GM18909 (cell line): ENCODE results near the gene GIGYF2.

Source experiments
- ATAC-seq: cut with Tn5 transposase; IDR thresholded peaks from one replicate; pipeline ENCODE4 v1.9.1; 2021; ENCODE audit warnings: mild to moderate bottlenecking; ENCODE audit not compliant: unreplicated experiment, poor library complexity

GIGYF2 gene

GRCh38 chr2:232875256-232876121 is 178.4 kb downstream of the GIGYF2 start:
- no peak for ATAC-seq

- peak; percentile 37 for ATAC-seq
Measured at GRCh38 chr2:232876161-232876977, 179.2 kb downstream of the GIGYF2 start.

- ATAC-seq, result no peak
Measured at GRCh38 chr2:232876978-232877441, 179.9 kb downstream of the GIGYF2 start.

DNA sequence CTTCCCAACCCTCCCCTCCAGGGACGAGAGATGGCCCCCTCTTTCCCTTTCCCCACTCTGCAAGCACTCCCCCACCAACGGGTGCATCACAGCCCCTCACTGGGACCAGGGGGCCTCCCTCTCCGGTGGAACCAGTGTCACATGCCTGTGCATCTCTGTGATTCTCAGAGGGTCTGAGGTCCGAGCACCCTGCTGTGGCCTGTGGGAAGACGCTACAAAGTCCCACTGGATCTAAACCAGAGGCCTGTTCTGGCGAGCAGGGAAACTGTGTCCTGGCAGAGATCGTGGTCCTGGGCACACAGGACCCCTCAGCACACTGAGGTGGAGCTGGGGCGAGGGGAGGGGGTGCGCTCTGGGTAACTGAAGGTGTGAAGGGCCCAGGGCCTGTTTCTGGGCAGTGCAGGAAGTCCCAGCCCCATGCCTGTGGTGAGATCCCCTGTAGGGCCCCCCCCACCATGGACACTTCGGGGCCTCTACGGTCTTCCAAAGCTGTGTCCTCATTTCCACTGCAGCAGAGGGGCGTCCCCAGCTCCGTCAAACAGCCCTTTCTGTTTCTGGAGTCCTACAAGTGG is 180.9 kb downstream of the GIGYF2 start:
- ATAC-seq, result no peak

GRCh38 chr2:232878855-232879617 is 181.9 kb downstream of the GIGYF2 start:
- ATAC-seq, result no peak

- ATAC-seq, result no peak
Measured at GRCh38 chr2:232879618-232880494, 182.7 kb downstream of the GIGYF2 start.

- no peak for ATAC-seq
Measured at GRCh38 chr2:232880764-232881351, 183.7 kb downstream of the GIGYF2 start.

DNA sequence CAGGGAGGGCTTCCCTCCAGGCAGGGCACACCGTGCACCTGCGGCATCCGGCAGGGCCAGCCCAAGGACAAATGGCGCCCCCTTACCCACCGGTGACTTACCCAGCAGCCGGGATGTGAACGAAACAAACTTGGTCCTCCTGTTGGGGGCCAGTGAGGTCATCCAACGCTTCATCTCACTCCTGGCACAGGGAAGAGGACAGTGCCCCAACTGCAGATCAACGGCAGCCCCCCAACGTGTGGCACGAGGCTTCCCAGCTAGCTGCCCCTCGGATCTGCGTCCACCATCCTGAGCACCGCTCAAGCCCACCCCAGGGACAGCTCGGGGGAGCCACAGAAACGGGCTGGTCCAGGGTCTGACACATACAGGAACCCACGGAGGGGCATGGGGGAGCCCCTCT is 185.0 kb downstream of the GIGYF2 start:
- no peak for ATAC-seq

DNA sequence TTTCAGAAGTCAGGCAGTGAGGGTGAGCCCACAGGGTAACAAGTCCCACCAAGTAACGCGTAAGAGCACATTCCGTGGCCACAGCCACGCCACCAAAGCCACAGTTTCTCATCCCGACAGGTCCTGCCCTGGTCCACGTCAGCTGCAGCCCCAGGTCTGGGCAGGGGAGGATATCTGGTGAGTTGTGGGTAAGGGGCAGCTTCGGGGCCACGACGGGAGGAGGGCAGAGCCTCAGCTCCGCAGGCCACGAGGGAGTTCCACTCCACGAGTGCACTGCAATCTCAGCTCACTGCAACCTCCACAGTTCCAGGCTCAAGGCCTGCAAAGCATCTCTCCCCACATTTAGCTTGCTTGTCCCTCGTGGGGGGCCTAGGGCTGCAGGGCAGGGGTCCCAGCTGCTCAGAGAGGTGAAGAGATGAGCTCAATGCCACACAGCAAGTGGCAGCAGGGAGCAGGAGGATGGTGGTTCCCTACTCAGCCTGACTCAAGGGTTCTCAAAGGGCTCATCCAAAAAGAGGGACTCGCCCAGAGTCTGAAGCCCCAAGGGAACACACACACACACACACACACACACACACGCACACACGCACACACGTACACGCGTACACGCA is 185.5 kb downstream of the GIGYF2 start:
- no peak for ATAC-seq

DNA sequence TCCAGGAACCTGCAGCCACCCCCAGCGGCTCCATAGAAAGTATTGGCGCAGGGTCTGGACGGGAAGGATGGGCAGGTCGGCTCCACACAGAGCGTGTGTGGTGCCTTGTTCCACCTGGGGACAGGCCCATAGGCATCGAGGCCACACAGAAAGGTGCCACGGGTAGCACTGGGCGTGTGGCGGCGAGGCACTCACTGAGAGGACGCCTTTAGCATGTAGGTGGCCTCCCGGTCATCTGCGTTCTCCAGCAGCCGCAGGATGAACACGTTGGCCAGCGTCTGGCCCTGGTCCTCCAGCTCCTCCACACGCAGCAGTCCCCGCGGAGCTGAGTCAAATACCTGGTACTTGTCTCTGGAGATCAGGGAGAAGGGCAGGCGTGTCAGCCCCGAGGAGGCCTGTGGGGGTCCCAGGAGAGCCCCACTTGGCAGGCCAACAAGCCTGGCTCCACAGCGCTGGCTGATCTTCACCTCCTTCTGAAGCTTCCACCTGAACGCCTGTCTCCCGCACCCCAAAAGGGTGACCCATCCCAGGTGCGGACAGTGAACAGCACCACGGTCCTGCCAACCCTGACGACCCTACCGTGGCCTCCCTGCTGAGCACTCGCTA is 186.1 kb downstream of the GIGYF2 start:
- no peak for ATAC-seq

DNA sequence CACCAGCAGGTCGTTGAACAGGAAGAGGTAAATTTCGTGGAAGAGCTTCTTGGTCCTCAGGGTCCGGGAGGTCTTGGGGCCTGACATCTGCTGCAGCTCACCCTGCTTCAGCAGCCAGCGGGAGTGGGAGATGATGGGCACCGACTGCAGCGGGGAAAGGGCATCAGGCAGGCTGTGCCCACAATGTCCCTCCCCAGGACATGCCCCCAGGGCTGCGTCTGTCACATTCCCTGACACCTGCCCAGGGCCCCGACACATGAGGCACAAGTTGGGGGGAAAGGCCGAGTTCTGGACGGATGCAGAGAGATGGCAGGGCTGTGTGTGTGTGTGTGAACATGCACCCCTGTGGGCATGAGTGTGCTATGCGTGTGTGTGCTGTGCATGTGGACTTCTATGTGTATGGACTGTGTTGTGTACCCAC is 186.9 kb downstream of the GIGYF2 start:
- no peak for ATAC-seq

DNA sequence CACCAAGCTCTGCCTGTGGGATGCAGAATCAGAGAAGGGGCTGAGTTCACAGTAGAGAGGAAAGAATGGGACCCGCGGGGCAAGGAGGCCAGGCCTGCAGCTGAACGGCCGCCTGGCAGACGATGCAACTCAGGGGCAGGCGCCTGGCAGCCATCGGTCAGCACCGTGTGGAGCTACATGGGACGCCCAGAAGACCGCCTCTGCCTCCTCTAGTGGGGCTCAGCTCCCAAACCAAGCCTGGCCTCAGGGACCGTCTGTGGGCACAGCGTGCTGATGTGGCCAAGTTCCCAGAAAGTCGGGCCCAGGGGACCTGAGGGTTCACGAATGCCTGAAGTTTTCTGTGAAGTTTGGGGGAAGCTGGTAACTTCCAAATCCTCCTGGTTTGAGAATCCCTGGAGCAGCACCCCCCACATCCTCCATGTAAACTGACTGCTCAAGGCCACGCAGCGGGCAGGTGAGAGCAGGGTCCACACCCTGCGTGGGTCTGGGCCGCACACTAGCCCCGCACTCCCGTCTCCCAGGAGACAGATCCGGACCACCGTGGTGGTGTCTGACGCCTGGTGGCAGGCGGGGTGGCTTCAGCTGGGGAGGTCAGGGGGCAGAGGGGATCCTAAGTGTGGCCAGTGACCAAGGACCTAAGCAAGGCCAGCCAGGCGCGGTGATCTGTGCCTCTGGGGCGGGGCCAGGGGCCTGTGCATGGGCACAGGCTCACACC is 187.6 kb downstream of the GIGYF2 start:
- no peak for ATAC-seq

DNA sequence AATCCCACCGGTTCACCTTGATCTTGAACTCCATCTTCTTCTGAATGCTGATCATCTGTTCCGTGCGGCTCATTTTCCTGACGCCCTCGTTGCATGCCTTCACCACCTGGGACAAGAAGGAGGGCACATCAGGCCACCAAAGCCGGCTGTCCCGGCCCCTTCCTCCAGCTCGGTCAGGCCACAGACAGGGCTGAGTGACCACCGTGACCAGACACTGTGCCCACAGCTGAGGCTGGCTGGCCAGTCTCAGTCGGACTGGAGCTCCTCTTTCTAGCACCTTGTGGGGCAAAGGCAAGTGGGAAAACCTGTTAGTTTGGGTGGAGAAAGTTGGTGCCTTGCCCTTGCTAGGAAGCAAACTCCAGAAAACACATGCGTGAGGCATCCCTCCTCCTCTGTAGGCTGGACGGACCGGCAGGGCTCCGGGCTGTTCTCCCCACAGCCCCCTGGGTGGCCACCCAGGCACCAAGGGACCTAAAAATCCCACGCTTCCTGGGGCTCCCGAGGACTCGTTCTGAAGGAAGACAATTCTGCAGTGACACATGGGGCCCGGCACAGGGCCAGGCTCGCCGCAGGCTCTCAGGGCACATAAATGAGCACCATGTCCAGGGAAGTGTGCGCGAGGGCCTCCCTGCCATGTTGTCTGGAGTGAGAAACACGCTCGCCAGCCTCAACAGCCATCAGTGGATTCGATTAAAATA is 188.3 kb downstream of the GIGYF2 start:
- ATAC-seq, result no peak

GRCh38 chr2:232886176-232886575 is 189.0 kb downstream of the GIGYF2 start:
- no peak for ATAC-seq

DNA sequence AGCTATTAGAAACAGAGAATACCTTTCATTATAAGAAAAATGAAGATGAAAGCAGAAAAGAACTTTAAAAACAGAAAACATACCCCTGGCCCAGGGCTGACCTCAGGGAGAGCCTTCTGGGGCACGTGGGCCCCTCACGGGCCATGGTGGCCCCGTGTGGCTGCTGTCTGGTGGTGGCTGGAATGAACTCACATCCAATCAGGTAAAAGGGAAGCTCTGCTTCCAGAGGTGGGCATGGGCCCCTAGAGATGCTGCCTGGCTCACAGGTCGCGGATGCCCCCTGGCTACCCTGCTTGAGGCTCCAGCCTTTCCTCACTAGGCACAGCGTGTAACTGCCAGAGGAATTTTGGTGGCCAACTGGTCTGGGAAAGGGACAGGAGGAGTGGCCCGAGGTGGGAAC is 189.5 kb downstream of the GIGYF2 start:
- ATAC-seq, result no peak

DNA sequence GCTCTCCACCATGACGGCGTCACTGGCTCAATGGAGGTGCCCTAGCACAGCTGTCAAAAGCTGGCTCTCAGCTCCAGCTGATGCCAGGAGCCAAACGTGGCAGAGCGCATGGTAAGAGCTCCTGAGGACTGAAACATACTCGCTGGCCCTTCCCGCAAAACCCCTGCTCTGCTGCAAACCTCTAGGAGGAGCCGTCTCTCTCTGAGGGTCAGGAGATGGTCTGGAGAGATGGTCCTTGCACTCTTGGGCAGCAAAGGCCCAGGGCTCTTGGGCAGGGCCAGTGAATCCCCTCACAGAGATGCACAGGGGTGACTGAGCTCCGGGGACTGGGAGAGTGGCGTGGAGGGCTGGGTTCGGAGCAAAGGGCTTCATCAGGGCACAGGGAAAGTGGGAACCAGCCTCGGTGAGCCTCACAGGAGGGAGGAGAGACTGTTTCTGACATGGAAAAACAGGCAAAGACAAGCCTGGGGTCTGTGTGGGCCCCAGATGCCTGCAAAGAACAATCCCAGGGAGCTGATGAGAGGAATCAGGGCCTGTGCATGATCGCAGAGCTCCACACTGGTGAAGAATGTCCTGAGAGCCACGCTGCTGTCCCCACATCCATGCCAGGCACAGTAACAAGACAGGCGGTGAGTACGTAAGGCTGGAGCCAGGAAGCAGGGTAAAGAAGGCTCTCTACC is 190.2 kb downstream of the GIGYF2 start:
- no peak for ATAC-seq
